OCI-LY1 (cell line): ENCODE measurements around the gene IMPACT.

ENCODE experiments used
- H2AFZ ChIP-seq: fragments of 200-600 bp; sonication (generic), shearing (Covaris generic); 2 replicates; pipeline ENCODE4 v1.6.0; 2014; ENCODE audit warnings: antibody characterized with exemption, mild to moderate bottlenecking, low read length
- H3F3A ChIP-seq: fragments of 200-600 bp; sonication (generic), shearing (Covaris generic); 2 replicates; pipeline ENCODE4 v1.6.0; 2014; ENCODE audit warnings: mild to moderate bottlenecking, antibody characterized with exemption, low read length, moderate library complexity; ENCODE audit not compliant: insufficient read depth
- H3K27ac ChIP-seq: fragments of 200-600 bp; sonication (generic); 2 replicates; pipeline ENCODE4 v1.5.1; 2014; ENCODE audit warnings: low read length, mixed run types, mild to moderate bottlenecking, low read depth; ENCODE audit not compliant: poor library complexity, severe bottlenecking
- H3K27me3 ChIP-seq: fragments of 200-600 bp; sonication (generic); 2 replicates; pipeline ENCODE4 v1.6.0; 2014; ENCODE audit warnings: antibody characterized with exemption, mild to moderate bottlenecking, low read length, moderate library complexity; ENCODE audit not compliant: insufficient read depth
- H3K36me3 ChIP-seq: fragments of 200-600 bp; sonication (generic); 2 replicates; pipeline ENCODE4 v1.6.1; 2014; ENCODE audit warnings: mild to moderate bottlenecking, antibody characterized with exemption, low read length, moderate library complexity, mixed read lengths; ENCODE audit not compliant: insufficient read depth
- H3K4me1 ChIP-seq: fragments of 200-600 bp; sonication (generic); 2 replicates; pipeline ENCODE4 v1.5.1; 2014; ENCODE audit warnings: mild to moderate bottlenecking, low read length, moderate library complexity; ENCODE audit not compliant: insufficient read depth, severe bottlenecking
- H3K4me2 ChIP-seq: fragments of 200-600 bp; sonication (generic), shearing (Covaris generic); 2 replicates; pipeline ENCODE4 v1.6.1; 2014; ENCODE audit warnings: low read length
- H3K4me3 ChIP-seq: fragments of 200-600 bp; sonication (generic); 2 replicates; pipeline ENCODE4 v1.5.1; 2014; ENCODE audit warnings: low read length, low read depth, mild to moderate bottlenecking, mixed read lengths; ENCODE audit not compliant: poor library complexity, severe bottlenecking
- H3K79me2 ChIP-seq: fragments of 200-600 bp; shearing (Covaris generic); 2 replicates; pipeline ENCODE4 v1.6.1; 2016; ENCODE audit warnings: mixed run types, low read length, mixed read lengths; ENCODE audit not compliant: insufficient read depth
- H3K9ac ChIP-seq: fragments of 200-600 bp; sonication (generic), shearing (Covaris generic); 2 replicates; pipeline ENCODE4 v1.6.1; 2014; ENCODE audit warnings: mild to moderate bottlenecking, low read length, mixed read lengths
- H3K9me2 ChIP-seq: fragments of 200-600 bp; sonication (generic), shearing (Covaris generic); 2 replicates; pipeline ENCODE4 v1.6.1; 2014; ENCODE audit warnings: low read depth, mild to moderate bottlenecking, low read length, mixed read lengths
- H3K9me3 ChIP-seq: fragments of 200-600 bp; shearing (Covaris generic); 2 replicates; pipeline ENCODE4 v1.6.1; 2014; ENCODE audit warnings: low read length, mixed read lengths
- H4K20me1 ChIP-seq: fragments of 200-600 bp; sonication (generic), shearing (Covaris generic); 2 replicates; pipeline ENCODE4 v1.6.0; 2016; ENCODE audit warnings: mild to moderate bottlenecking, low read length; ENCODE audit not compliant: insufficient read depth
- CTCF ChIP-seq: fragments of 200-600 bp; sonication (generic), shearing (Covaris generic); IDR thresholded peaks from 2 replicates; pipeline ENCODE4 v1.5.1; 2017; ENCODE audit warnings: mild to moderate bottlenecking, antibody characterized with exemption, low read length, moderate library complexity, mixed read lengths
- EZH2 ChIP-seq: fragments of 200-600 bp; sonication (generic), shearing (Covaris generic); IDR thresholded peaks from 2 replicates; pipeline ENCODE4 v1.8.0; 2017; ENCODE audit warnings: borderline replicate concordance, mixed run types, mild to moderate bottlenecking, antibody characterized with exemption, low read length, moderate library complexity, mixed read lengths

The IMPACT gene

GRCh38 chr18:24443870-24444269 is 17.4 kb downstream of the IMPACT start:
- Histone ChIP-seq H3K4me2 (no peak overlapping the region), H3K79me2 (no peaks in the 10 kb centered on the region), H4K20me1 (no peaks in the 10 kb centered on the region), H3K4me3 (no peak overlapping the region), H2AFZ (no peak overlapping the region), H3K36me3 (no peaks in the 10 kb centered on the region), H3K27ac (no peak overlapping the region), H3K4me1 (no peaks in the 10 kb centered on the region), H3F3A (no peaks in the 10 kb centered on the region), H3K9me3 (no peaks in the 10 kb centered on the region), H3K27me3 (no peaks in the 10 kb centered on the region), H3K9ac (no peak overlapping the region), H3K9me2 (no peaks in the 10 kb centered on the region)
- TF ChIP-seq CTCF, result no peak

- Histone ChIP-seq H3K79me2 (no peaks in the 10 kb centered on the region), H3K4me2 (no peak overlapping the region), H3K36me3 (no peaks in the 10 kb centered on the region), H3F3A (no peaks in the 10 kb centered on the region), H3K27ac (no peak overlapping the region), H3K9me3 (no peaks in the 10 kb centered on the region), H3K9me2 (no peaks in the 10 kb centered on the region), H3K9ac (no peak overlapping the region), H4K20me1 (no peaks in the 10 kb centered on the region), H3K4me1 (no peaks in the 10 kb centered on the region), H2AFZ (no peak overlapping the region), H3K27me3 (no peaks in the 10 kb centered on the region), H3K4me3 (no peak overlapping the region)
- TF ChIP-seq CTCF, result no peak
- no peak for TF ChIP-seq EZH2
These were observed 20.0 kb downstream of the IMPACT start for GRCh38 chr18:24446453-24446852.

- H4K20me1 ChIP-seq, result no peaks in the 10 kb centered on the region
- no peaks in the 10 kb centered on the region for H3K9me2 ChIP-seq
- no peak overlapping the region for H3K4me3 ChIP-seq
- no peaks in the 10 kb centered on the region for H3F3A ChIP-seq
- H3K4me1 ChIP-seq, result no peaks in the 10 kb centered on the region
- H2AFZ ChIP-seq, result no peak overlapping the region
- no peaks in the 10 kb centered on the region for H3K9me3 ChIP-seq
- H3K9ac ChIP-seq, result no peak overlapping the region
- H3K4me2 ChIP-seq, result no peak overlapping the region
- H3K27me3 ChIP-seq, result no peaks in the 10 kb centered on the region
- no peaks in the 10 kb centered on the region for H3K79me2 ChIP-seq
- H3K36me3 ChIP-seq, result no peaks in the 10 kb centered on the region
- no peak overlapping the region for H3K27ac ChIP-seq
- TF ChIP-seq EZH2 (no peak), CTCF (peak; percentile 33)
These were observed 20.6 kb downstream of the IMPACT start for GRCh38 chr18:24446953-24447538.
